ENCODE measurements around the gene RSRC1.

RSRC1 gene

DNA sequence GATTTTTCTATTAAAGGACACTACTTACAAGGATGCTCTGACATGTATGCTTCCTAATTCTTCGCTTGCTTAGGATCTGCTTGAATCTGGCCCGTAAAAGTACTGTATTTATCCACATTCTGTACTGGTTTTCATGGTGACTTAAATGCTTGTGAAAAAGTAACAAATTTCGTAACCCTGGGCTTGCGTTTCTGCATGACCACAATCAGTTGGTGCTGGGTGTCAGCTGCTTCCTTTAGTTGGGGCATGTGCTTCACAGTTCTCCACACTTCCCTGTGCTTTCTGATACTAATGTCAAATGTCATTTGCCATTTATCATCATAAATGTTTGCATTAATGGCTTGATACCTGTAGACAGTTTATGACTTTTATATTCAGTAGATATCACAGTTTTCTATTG is 242.7 kb downstream of the RSRC1 start:
- H3K9me3 ChIP-seq (ENCODE audit: control insufficient read depth, insufficient read depth, low read length), result 0 out of 2 replicates have a peak, but pooled peaks cover 4% of the 10 kb centered on the region
- H3K9me2 ChIP-seq (replicated peaks; ENCODE audit: control insufficient read depth, low read length), result no peaks in the 10 kb centered on the region
- no peaks in the 10 kb centered on the region for H3K27me3 ChIP-seq (ENCODE audit: control insufficient read depth, low read length)
- H3K4me1 ChIP-seq (ENCODE audit: control insufficient read depth, low read length), result peaks cover 83% of the 10 kb centered on the region
- peak overlapping the region; percentile 66 for H3K4me2 ChIP-seq (ENCODE audit: low read length)
- peak overlapping the region; percentile 45 for H3K4me3 ChIP-seq (ENCODE audit: low read length)
- H4K20me1 ChIP-seq (ENCODE audit: control insufficient read depth, insufficient read depth, low read depth, low read length), result no peaks in the 10 kb centered on the region
- H3K79me2 ChIP-seq (ENCODE audit: control insufficient read depth, low read length), result peaks cover 33% of the 10 kb centered on the region
- H3F3A ChIP-seq (ENCODE audit: control insufficient read depth, insufficient read depth), result peaks cover 31% of the 10 kb centered on the region
- TF ChIP-seq, protein P1, sequence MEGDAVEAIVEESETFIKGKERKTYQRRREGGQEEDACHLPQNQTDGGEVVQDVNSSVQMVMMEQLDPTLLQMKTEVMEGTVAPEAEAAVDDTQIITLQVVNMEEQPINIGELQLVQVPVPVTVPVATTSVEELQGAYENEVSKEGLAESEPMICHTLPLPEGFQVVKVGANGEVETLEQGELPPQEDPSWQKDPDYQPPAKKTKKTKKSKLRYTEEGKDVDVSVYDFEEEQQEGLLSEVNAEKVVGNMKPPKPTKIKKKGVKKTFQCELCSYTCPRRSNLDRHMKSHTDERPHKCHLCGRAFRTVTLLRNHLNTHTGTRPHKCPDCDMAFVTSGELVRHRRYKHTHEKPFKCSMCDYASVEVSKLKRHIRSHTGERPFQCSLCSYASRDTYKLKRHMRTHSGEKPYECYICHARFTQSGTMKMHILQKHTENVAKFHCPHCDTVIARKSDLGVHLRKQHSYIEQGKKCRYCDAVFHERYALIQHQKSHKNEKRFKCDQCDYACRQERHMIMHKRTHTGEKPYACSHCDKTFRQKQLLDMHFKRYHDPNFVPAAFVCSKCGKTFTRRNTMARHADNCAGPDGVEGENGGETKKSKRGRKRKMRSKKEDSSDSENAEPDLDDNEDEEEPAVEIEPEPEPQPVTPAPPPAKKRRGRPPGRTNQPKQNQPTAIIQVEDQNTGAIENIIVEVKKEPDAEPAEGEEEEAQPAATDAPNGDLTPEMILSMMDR (IDR thresholded peaks at IDR 0.05; ENCODE audit: low read depth, low read length, poor library complexity, severe bottlenecking), result no peak
- TF ChIP-seq EZH2phosphoT487 (IDR thresholded peaks at IDR 0.05; ENCODE audit: borderline replicate concordance, low read length), result no peak
- H3K36me3 ChIP-seq (ENCODE audit: control insufficient read depth, low read length), result peaks cover 31% of the 10 kb centered on the region
- peak overlapping the region; percentile 95 for H3K27ac ChIP-seq (ENCODE audit: low read depth, low read length)

DNA sequence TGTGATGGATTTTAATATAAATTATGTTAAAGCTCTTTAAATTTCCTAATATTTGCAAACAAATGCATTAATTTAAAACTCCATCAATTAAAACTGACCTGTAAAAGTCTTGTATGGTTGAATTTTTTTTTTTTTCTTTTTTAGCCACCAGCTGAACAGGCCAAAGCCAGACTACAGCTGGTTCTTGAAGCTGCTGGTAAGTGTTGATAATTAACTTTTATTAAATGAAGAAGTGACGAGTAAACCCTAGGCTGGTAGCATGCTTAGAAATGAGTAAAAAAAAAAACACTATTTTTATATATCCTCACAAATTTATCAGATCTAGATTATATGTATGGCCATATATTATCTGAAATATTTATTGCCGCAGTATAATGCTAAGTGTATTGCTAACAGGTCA is 244.8 kb downstream of the RSRC1 start:
- Histone ChIP-seq H3K4me1 (ENCODE audit: control insufficient read depth, low read length) (peaks cover 86% of the 10 kb centered on the region), H3K9me3 (ENCODE audit: control insufficient read depth, insufficient read depth, low read length) (peaks cover 15% of the 10 kb centered on the region), H3K27me3 (ENCODE audit: control insufficient read depth, low read length) (no peaks in the 10 kb centered on the region), H3K27ac (ENCODE audit: low read depth, low read length) (peak overlapping the region; percentile 95), H3K79me2 (ENCODE audit: control insufficient read depth, low read length) (peaks cover 45% of the 10 kb centered on the region), H3K9me2 (replicated peaks; ENCODE audit: control insufficient read depth, low read length) (no peaks in the 10 kb centered on the region), H3K4me2 (ENCODE audit: low read length) (peak overlapping the region; percentile 77), H3K36me3 (ENCODE audit: control insufficient read depth, low read length) (peaks cover 45% of the 10 kb centered on the region), H3K4me3 (ENCODE audit: low read length) (peak overlapping the region; percentile 49), H4K20me1 (ENCODE audit: control insufficient read depth, insufficient read depth, low read depth, low read length) (no peaks in the 10 kb centered on the region), H3F3A (ENCODE audit: control insufficient read depth, insufficient read depth) (peaks cover 31% of the 10 kb centered on the region)
- no peak for TF ChIP-seq EZH2phosphoT487 (IDR thresholded peaks at IDR 0.05; ENCODE audit: borderline replicate concordance, low read length)
- TF ChIP-seq, protein P1 (IDR thresholded peaks at IDR 0.05; ENCODE audit: low read depth, low read length, poor library complexity, severe bottlenecking), result no peak

DNA sequence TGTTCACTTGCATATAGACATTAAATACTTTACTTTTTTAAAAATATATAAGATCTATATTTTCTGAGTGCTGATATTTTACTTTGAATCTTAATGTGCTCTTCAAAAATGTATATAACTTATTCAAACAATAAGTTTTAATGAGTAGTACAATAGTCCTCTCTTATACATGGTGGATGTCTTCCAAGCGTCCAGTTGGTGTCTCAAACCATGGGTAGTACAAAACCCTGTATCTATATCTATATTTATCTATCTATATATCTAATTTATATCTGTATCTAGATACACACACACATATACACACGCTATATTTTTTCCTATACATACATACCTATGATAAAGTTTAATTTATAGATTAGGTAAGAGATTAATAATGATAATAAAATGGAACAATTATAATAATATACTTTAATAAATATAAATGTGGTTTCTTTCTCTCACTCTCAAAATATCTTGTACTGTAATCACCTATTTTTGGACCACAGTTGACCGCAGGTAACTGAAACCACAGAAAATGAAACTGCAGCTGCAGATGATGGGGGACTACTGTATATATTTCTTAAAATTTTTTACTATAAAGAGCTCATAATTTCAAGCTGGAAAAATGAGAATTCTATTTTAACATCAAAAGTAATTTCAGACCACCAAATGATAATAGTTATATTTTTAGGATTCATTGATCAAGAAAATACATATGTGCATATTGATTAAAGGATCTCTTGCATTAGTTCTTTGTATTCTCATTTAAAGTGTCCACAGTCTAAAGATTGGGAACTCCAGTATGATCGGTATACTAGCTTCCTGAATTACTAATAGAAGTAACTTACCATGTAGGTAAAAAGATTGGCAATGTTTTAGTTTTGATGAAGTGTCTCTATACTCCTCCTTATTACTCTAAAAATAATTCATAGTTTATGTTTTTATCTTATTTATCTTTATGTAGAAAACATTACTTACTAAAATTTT is 246.0 kb downstream of the RSRC1 start:
- Histone ChIP-seq H3K9me3 (ENCODE audit: control insufficient read depth, insufficient read depth, low read length) (peaks cover 26% of the 10 kb centered on the region), H3K27me3 (ENCODE audit: control insufficient read depth, low read length) (no peaks in the 10 kb centered on the region), H3K9me2 (replicated peaks; ENCODE audit: control insufficient read depth, low read length) (no peaks in the 10 kb centered on the region), H4K20me1 (ENCODE audit: control insufficient read depth, insufficient read depth, low read depth, low read length) (no peaks in the 10 kb centered on the region), H3K4me2 (ENCODE audit: low read length) (peak overlapping the region; percentile 77), H3F3A (ENCODE audit: control insufficient read depth, insufficient read depth) (peaks cover 23% of the 10 kb centered on the region), H3K27ac (ENCODE audit: low read depth, low read length) (peak overlapping the region; percentile 95), H3K36me3 (ENCODE audit: control insufficient read depth, low read length) (peaks cover 55% of the 10 kb centered on the region), H3K79me2 (ENCODE audit: control insufficient read depth, low read length) (peaks cover 43% of the 10 kb centered on the region), H3K4me3 (ENCODE audit: low read length) (peak overlapping the region; percentile 67), H3K4me1 (ENCODE audit: control insufficient read depth, low read length) (peaks cover 76% of the 10 kb centered on the region)
- TF ChIP-seq EZH2phosphoT487 (IDR thresholded peaks at IDR 0.05; ENCODE audit: borderline replicate concordance, low read length), result no peak
- TF ChIP-seq, protein P1 (IDR thresholded peaks at IDR 0.05; ENCODE audit: low read depth, low read length, poor library complexity, severe bottlenecking), result no peak

All from DOHH2 (cell line).